ENCODE data around the gene TACO1.

DNA sequence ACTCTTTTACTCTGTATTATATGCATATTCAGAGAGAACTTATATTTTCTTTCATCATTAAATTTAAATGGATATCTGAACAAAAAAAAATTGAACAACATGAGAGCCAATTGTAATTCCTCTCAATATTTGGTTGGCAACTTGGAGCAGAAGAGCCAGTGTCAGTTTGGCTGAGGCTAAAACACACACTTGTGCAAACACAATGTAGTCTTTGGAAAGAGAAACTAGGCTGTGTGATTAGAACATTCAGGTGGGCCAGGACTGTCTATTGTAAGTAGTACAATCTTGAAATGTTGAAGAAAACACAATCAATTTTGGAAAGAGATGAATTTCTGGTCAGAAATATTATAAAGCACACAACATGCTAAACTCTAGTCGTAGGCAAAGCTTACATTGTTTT lies 33.5 kb upstream of the TACO1 start:
- TF ChIP-seq, protein P1, sequence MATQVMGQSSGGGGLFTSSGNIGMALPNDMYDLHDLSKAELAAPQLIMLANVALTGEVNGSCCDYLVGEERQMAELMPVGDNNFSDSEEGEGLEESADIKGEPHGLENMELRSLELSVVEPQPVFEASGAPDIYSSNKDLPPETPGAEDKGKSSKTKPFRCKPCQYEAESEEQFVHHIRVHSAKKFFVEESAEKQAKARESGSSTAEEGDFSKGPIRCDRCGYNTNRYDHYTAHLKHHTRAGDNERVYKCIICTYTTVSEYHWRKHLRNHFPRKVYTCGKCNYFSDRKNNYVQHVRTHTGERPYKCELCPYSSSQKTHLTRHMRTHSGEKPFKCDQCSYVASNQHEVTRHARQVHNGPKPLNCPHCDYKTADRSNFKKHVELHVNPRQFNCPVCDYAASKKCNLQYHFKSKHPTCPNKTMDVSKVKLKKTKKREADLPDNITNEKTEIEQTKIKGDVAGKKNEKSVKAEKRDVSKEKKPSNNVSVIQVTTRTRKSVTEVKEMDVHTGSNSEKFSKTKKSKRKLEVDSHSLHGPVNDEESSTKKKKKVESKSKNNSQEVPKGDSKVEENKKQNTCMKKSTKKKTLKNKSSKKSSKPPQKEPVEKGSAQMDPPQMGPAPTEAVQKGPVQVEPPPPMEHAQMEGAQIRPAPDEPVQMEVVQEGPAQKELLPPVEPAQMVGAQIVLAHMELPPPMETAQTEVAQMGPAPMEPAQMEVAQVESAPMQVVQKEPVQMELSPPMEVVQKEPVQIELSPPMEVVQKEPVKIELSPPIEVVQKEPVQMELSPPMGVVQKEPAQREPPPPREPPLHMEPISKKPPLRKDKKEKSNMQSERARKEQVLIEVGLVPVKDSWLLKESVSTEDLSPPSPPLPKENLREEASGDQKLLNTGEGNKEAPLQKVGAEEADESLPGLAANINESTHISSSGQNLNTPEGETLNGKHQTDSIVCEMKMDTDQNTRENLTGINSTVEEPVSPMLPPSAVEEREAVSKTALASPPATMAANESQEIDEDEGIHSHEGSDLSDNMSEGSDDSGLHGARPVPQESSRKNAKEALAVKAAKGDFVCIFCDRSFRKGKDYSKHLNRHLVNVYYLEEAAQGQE (IDR thresholded peaks at IDR 0.05): no peak
- TF ChIP-seq, protein P2, sequence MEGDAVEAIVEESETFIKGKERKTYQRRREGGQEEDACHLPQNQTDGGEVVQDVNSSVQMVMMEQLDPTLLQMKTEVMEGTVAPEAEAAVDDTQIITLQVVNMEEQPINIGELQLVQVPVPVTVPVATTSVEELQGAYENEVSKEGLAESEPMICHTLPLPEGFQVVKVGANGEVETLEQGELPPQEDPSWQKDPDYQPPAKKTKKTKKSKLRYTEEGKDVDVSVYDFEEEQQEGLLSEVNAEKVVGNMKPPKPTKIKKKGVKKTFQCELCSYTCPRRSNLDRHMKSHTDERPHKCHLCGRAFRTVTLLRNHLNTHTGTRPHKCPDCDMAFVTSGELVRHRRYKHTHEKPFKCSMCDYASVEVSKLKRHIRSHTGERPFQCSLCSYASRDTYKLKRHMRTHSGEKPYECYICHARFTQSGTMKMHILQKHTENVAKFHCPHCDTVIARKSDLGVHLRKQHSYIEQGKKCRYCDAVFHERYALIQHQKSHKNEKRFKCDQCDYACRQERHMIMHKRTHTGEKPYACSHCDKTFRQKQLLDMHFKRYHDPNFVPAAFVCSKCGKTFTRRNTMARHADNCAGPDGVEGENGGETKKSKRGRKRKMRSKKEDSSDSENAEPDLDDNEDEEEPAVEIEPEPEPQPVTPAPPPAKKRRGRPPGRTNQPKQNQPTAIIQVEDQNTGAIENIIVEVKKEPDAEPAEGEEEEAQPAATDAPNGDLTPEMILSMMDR (IDR thresholded peaks at IDR 0.05): no peak
- no peak for TF ChIP-seq ESRRA (IDR thresholded peaks at IDR 0.05; ENCODE audit: borderline replicate concordance, low read length)
- TF ChIP-seq RCOR1 (IDR thresholded peaks at IDR 0.05; ENCODE audit: low read depth, low read length): no peak
- TF ChIP-seq TP53 (CRISPR knock-in tag; IDR thresholded peaks at IDR 0.05): no peak
- TF ChIP-seq RNF2 (IDR thresholded peaks at IDR 0.05; ENCODE audit: borderline replicate concordance, low read depth): no peak
- no peak for TF ChIP-seq MAFK (IDR thresholded peaks at IDR 0.05; ENCODE audit: partially characterized antibody)
- no peak for TF ChIP-seq POLR2A (IDR thresholded peaks at IDR 0.05; ENCODE audit: low read length)

All from A549 (cell line).